ENCODE measurements around the gene NCCRP1.

NCCRP1 gene

DNA sequence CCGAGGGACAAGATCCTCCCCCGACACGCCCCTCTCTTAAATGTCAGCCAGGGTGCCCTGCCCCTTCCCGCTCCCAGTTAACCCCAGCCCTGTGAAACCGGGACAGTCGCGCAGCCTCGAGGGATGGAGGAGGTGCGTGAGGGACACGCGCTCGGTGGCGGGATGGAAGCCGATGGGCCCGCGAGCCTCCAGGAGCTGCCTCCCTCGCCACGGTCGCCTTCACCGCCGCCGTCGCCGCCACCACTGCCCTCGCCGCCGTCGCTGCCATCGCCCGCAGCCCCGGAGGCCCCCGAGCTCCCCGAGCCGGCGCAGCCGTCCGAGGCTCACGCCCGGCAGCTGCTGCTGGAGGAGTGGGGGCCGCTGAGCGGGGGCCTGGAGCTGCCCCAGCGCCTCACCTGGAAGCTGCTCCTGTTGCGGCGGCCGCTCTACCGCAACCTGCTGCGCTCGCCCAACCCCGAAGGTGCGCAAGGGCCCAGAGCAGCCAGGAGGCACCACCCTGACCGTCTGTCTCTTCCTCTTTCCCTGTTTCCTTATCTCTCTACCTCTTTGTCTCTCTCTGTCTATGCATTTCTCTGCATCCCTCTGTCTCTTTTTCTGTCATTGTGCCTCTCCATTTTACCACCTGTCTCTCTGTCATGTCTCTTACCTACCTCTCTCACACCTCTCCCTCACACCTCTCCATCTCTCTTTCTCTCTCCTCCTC, at the start of gene NCCRP1:
TSS of gene NCCRP1 (plus strand) at position 105 of the 703 bp plus-strand sequence. CDS start at position 124, 19 bp downstream.
- DNase-seq (ENCODE audit: low read depth in 2 of 2): no peak

DNA sequence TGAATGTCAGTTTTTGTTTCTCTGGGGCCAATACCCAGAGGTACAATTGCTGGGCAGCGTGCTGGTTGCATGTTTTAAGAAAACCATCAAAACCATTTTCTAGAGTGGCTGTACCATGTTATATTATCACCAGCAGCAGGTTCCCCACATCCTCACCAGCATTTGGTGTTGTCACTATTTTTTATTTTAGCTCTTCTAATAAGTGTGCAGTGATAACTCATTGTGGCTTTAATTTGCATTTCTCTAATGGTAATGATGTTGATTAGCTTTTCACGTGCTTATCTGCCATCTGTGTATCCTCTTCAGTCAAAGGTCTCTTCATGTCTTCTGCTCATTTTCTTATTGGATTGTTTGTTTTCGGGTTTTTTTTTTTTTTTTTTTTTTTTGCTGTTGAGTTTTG, 49.3 kb upstream of the NCCRP1 start:
- DNase-seq (ENCODE audit: low read depth in 2 of 2): no peak

- no peak for DNase-seq (ENCODE audit: low read depth in 2 of 2)
Observed at GRCh38 chr19:39148939-39149529, 47.7 kb upstream of the NCCRP1 start.

- DNase-seq (ENCODE audit: low read depth in 2 of 2): no peak
Observed at GRCh38 chr19:39150235-39150634, 46.5 kb upstream of the NCCRP1 start.

GRCh38 chr19:39150807-39151600, 45.8 kb upstream of the NCCRP1 start:
- no peak for DNase-seq (ENCODE audit: low read depth in 2 of 2)

DNA sequence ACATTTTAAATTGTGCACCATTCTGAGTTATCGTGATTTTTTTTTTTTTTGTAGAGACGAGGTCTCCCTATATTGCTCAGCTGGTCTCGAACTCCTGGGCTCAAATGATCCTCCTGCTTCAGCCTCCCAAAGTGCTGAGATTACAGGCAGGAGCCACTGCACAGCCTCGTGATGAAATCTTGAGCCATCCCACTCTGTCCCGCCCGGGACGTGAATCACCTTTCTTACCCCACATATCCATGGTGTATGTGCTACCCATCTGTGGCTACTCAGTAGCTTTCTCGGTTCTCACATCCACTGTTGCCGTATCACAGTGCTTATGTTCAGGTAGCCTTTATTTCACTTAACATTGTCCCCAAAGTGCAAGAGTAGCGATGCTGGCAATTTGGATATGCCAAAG, 44.7 kb upstream of the NCCRP1 start:
- DNase-seq (ENCODE audit: low read depth in 2 of 2): no peak

DNA sequence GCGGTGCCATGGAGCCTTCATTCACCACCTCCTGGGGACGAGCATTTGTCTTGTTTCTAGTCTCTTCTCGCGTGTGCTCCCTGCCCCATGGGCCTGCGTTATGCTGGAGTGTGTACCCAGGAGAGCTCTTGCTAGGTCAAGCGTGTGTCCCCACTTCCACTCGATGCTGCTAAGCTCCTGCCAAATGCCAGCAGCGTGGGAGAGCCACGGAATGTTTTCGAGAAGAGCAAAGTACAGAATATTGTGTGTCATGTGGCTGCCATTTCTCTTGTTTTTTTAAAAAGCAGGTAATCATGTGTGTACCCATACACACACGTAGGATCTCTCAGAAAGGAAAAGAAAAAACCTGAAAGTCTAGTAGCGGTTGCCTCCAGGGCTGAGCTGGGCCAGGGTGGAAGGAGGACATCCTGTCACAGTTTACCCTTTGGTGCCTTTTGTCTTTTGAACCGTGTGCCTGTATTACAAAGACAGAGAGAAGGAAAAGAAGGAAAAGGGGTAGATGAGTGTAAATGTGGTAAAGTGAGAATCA, 42.6 kb upstream of the NCCRP1 start:
- no peak for DNase-seq (ENCODE audit: low read depth in 2 of 2)

DNA sequence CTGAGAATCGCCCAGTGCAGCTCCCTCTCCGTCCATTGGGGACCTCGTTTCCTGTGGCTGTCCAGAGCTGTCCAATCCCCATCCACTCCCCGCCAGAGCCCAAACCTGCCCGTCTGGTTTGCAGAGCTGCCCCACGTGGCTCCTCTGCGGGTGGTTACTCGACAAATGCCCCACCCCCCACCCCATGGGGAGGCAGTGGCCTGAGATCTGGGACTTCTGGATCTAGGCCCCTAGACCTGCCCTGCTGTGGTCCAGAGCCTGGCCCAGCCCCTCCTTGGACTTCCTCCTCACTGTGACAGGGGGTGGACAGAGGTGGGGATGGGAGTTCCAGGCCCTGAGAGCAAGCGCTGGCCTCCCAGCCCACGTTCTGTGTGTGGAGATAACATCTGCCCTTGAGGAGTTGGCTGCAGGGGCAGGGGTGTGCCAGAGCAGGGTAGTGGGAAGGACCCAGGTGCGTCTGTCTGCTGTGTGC, 42.1 kb upstream of the NCCRP1 start:
- DNase-seq (ENCODE audit: low read depth in 2 of 2): no peak

DNA sequence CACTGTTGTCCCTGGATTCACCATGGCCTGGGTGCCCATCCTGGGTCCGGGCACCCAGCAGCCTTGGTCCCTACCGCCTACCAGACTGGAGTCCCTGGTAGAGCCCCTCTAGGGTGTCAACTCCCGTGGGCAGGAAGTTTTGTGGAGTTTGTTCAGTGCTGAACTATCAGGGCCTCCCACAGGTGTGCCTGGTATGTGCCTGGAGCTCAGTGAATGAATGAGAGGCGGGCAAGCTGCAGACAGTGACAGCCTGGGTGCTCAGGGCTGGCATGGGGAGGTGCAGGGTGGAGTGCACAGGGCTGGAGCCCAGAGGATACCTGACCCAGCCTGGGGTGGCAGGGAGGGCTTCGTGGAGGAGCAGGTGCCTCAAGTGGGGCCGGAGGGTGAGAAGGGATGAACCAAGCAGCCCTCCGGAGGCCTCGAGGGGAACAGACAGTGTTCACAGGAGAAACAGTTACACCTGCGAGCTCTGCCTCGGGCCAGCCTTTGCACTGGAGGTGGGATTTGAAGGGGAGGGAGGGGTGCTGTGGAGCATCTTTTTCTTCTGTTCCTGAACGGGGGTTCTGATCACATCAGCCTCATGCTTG, 41.6 kb upstream of the NCCRP1 start:
- DNase-seq (ENCODE audit: low read depth in 2 of 2): no peak

DNA sequence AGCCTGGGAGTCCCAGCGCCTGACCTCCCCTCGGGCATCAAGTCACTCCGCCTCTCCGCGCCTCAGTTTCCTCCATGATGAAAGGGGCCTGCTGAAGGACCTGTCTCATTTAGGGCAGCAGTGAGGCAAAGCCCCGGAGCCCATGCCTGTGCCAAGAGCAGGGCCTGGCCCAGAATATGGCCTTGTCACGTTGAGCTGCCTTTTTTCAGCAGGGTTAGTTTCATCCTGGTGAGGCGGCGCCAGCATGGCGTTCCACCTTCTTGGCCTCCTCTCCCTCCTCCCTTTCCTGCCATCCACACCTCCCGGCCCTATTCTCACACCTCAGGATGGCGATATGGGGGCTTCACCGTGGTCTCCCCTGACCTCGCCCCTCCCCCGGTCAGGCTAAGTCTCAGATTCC, 41.0 kb upstream of the NCCRP1 start:
- DNase-seq (ENCODE audit: low read depth in 2 of 2): no peak

GRCh38 chr19:39156326-39157230, 40.2 kb upstream of the NCCRP1 start:
- no peak for DNase-seq (ENCODE audit: low read depth in 2 of 2)

- DNase-seq (ENCODE audit: low read depth in 2 of 2): no peak
Observed at GRCh38 chr19:39157275-39157996, 39.3 kb upstream of the NCCRP1 start.

DNA sequence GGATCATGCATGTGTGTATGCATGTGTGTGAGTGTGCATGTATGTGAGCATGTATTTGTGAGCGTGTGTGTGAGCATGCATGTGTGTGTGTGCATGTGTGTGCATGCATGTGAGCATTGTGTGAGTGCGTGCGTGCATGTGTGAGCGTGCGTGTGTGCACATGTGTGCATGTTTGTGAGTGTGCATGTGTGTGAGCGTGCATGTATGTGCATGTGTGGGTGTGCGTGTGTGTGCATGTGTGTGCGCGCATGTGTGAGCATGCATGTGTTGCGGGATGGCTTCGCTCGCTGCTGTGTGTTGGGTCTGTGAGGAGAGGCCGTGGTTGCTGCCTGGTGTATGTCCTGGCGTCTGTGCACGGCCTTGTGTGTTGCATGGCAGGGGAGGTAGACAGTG, 38.8 kb upstream of the NCCRP1 start:
- no peak for DNase-seq (ENCODE audit: low read depth in 2 of 2)

GRCh38 chr19:39158646-39159260, 38.0 kb upstream of the NCCRP1 start:
- no peak for DNase-seq (ENCODE audit: low read depth in 2 of 2)

DNA sequence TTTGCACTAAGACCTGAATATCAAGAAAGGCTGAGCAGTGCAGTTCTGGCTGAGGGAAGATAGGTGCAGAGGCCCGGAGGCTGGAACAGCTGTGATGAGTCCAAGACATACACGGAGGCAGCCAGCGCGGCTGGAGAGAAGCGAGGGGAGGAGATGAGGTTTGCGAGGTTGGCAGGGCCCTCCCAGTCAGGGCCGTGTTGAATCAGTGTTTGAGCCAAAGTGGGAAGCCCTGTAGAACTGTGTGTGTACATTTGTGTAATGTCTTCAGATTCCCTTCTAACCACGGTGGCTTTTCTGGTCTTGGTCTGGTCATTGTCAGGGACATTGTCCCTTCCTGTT, 36.3 kb upstream of the NCCRP1 start:
- no peak for DNase-seq (ENCODE audit: low read depth in 2 of 2)

GRCh38 chr19:39160889-39161672, 35.7 kb upstream of the NCCRP1 start:
- no peak for DNase-seq (ENCODE audit: low read depth in 2 of 2)

GRCh38 chr19:39162441-39163043, 34.2 kb upstream of the NCCRP1 start:
- DNase-seq (ENCODE audit: low read depth in 2 of 2): no peak

DNA sequence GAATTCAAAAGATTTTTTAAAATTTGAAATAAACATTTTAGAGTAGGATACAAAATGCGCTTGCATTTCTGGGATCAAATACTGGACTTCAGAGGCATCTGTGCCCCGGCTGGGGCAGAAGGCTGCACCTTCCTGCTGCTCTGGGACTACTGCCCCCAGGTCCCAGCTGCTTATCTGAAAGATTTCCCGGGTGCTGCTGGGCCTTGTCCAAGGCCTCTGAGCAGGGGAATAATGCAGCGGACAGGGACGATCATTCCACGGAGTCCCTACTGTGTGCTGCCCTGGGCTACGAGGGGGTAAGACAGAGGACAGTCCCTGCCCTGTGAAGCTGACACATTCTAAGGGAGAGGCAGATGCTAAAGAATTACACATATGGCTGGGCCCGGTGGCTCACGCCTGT, 33.1 kb upstream of the NCCRP1 start:
- no peak for DNase-seq (ENCODE audit: low read depth in 2 of 2)

DNA sequence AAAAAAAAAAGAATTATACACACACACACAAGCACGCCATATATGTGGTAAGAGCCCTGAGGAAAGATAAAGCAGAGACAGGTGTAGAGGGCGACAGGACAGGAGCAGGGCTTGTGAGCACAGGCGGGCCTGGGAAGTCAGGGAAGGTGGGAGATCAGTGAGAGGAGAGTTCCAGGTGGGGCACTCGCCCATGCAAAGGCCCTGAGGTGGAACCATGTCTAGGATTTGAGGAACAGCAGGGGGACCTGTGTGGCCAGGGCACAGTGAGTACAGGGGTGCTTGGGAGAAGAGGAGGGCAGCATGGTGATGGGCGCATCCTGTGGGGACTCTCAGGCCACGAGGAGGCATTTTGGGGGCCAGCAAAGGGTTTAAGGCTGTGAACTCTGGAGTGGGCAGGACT, 32.5 kb upstream of the NCCRP1 start:
- no peak for DNase-seq (ENCODE audit: low read depth in 2 of 2)

Data from stimulated activated CD4-positive, alpha-beta T cell treated with anti-CD3 and anti-CD28 coated beads, Interleukin-1b, Interleukin-23, amount 100 ng/mL, for 1 hour (primary cell).